KOPT-K1 (cell line): ENCODE results near the gene MDH1.

ENCODE experiments used
- H3K27ac ChIP-seq: fragments of 200-600 bp; sonication (generic); 2 replicates; pipeline ENCODE4 v1.5.1; 2016; ENCODE audit warnings: antibody characterized with exemption, mild to moderate bottlenecking, low read depth, low read length; ENCODE audit not compliant: poor library complexity, severe bottlenecking
- H3K36me3 ChIP-seq: fragments of 200-600 bp; sonication (generic); 2 replicates; pipeline ENCODE4 v1.5.1; 2017; ENCODE audit warnings: antibody characterized with exemption, mild to moderate bottlenecking, low read length, moderate library complexity; ENCODE audit not compliant: insufficient read depth
- H3K9me3 ChIP-seq: fragments of 200-600 bp; sonication (generic); 2 replicates; pipeline ENCODE4 v1.5.1; 2017; ENCODE audit warnings: antibody characterized with exemption, low read length, mild to moderate bottlenecking; ENCODE audit not compliant: insufficient read depth, poor library complexity, severe bottlenecking

Gene MDH1

DNA sequence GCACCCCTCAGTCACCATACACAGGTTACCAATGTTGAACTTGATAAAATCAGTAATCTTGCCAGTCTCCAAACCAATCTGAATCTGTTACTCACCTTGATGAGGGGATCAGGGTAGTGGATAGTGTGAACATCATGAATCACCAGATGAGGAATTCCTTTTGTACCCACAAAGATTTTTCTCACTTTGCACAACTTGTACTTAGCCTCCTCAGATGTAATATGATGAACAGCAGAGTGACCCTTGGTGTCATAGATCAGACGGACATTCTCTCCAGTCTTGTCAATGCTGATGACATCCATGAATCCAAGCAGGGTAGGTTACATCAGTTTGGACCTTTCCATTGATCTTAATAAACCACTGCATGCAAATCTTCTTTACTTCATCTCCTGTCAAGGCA, 54.7 kb downstream of the MDH1 start:
- H3K9me3 ChIP-seq = no peaks in the 10 kb centered on the region
- no peaks in the 10 kb centered on the region for H3K36me3 ChIP-seq
- H3K27ac ChIP-seq = no peak overlapping the region

DNA sequence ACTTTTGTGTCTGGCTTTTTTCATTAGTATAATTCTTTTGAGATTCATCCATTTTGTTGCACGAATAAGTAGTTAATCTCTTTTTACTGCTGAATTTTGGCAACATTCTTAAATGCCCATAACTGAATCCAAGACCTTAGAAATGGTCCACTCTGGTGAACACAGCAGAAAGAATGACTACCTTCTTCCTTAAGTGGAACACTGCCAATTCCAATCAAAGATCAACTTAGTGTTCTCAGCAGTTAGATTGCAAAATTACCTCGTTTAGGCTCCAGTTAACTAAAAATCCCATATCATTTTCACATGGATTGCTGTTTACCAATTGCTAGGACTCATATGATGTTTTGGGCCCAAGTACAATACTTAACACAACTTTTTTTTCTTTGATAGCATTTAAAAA, 59.9 kb downstream of the MDH1 start:
- Histone ChIP-seq H3K27ac (no peak overlapping the region), H3K9me3 (no peaks in the 10 kb centered on the region), H3K36me3 (no peaks in the 10 kb centered on the region)

- H3K27ac ChIP-seq = no peak overlapping the region
- peaks cover 4% of the 10 kb centered on the region for H3K9me3 ChIP-seq
- no peaks in the 10 kb centered on the region for H3K36me3 ChIP-seq
These were observed 61.1 kb downstream of the MDH1 start for GRCh38 chr2:63649829-63650228.

- H3K36me3 ChIP-seq = no peaks in the 10 kb centered on the region
- H3K9me3 ChIP-seq = peaks cover 4% of the 10 kb centered on the region
- no peak overlapping the region for H3K27ac ChIP-seq
These were observed 62.0 kb downstream of the MDH1 start for GRCh38 chr2:63650756-63651155.

DNA sequence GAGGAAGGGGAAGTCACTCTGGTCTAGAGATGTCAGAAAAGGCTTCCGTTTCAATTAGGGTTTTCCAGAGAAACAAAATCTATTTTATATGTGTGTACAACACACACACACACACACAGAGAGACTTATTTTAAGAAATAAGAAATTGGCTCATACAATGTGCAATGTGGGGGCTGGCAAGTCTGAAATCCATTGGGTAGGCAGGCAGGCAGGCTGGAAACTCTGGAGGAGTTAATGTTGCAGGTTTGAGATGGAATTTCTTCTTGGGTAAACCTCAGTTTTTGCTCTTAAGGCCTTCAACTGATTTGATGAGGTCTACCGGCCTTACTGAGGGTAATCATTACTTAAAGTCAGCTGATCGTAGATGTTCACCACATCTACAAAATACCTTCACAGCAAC, 62.6 kb downstream of the MDH1 start:
- Histone ChIP-seq H3K27ac (no peak overlapping the region), H3K36me3 (no peaks in the 10 kb centered on the region), H3K9me3 (peaks cover 4% of the 10 kb centered on the region)

DNA sequence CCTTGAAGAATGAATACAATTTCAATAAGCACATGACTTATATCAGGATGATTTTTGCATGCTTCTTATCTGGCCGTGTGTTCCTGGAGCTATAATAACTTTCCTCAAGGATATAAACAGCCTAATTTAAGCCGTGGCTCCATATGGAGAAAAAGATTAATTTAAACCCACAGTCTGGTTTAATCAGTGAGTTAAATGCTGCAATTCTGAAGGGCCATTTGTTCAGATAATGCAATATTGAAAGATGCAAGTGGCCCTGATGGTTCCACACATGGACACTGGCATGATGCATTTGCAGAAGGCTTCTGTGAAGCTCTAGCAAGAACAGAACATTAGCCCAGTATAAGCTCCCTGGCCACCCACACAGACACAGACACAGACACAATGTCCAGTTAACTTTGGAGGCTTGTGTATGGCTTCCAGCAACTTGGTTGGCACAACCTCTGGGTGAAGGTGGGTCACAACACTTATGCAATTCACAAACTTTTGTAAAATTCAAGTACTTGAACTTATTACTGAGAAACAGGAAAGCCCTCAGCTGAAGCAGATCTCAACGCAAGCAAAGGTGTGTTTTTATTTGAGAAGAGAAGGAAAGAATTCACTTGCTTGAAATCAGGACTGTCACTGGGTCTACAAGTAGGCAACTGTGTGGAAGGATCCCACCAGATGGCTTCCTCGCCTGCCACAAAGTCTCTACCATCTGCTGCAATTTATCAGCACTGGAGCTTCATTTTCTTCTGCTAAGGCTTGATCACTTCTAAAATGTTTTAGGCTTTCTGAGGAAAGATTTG, 63.3 kb downstream of the MDH1 start:
- Histone ChIP-seq H3K9me3 (peaks cover 4% of the 10 kb centered on the region), H3K36me3 (no peaks in the 10 kb centered on the region), H3K27ac (no peak overlapping the region)

GRCh38 chr2:63652652-63652985, 63.9 kb downstream of the MDH1 start:
- H3K27ac ChIP-seq = no peak overlapping the region
- H3K9me3 ChIP-seq = peaks cover 4% of the 10 kb centered on the region
- no peaks in the 10 kb centered on the region for H3K36me3 ChIP-seq

DNA sequence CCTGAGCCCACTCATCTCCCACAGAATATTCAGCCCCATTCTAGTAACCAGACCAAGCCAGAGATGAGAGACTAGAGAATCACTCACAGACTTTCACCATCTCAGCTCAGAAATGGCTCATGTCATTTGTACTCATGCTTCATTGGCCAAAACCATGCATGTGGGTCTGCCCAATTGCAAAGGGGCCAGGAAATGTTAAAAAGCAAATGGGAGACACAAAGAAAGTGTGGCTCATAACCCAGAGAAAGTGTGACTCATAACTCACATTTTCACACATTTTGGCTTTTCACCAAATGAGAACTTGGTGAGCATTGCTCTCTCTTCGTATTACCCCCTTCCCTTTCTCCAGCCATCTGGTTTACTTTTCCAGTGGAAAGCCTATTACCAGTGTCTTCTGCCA, 66.2 kb downstream of the MDH1 start:
- Histone ChIP-seq H3K36me3 (no peaks in the 10 kb centered on the region), H3K27ac (no peak overlapping the region), H3K9me3 (peaks cover 4% of the 10 kb centered on the region)
